H1 (cell line): ENCODE results near the gene LYPD3.

ENCODE experiments used
- ATF3 ChIP-seq: IDR thresholded peaks from 2 replicates; pipeline ENCODE4 v1.6.1; 2011; ENCODE audit warnings: low read depth, mild to moderate bottlenecking, low read length; ENCODE audit not compliant: insufficient read depth
- CEBPB ChIP-seq: IDR thresholded peaks from 2 replicates; pipeline ENCODE4 v1.6.1; 2012; ENCODE audit warnings: low read depth, low read length
- CHD2 ChIP-seq: IDR thresholded peaks from 2 replicates; pipeline ENCODE4 v1.6.1; 2012; ENCODE audit warnings: low read length, improper control_type of control experiment
- CTCF ChIP-seq, 3 experiments: IDR thresholded peaks; 1 replicate in 2 of 3; 2 replicates in 1 of 3; pipeline versions ENCODE4 v1.5.1 to v1.6.1; 2011; ENCODE audit warnings: low read length in 3 of 3, mild to moderate bottlenecking in 3 of 3, inconsistent platforms in 2 of 3, low read depth in 1 of 3, moderate library complexity in 1 of 3; ENCODE audit not compliant: insufficient read depth in 1 of 3; ENCODE audit errors: control extremely low read depth in 1 of 3
- GTF2F1 ChIP-seq: IDR thresholded peaks from 2 replicates; pipeline ENCODE4 v1.6.1; 2012; ENCODE audit warnings: low read depth, low read length, improper control_type of control experiment, borderline replicate concordance
- JUN ChIP-seq: IDR thresholded peaks from 2 replicates; pipeline ENCODE4 v1.6.1; 2011; ENCODE audit warnings: low read depth, mild to moderate bottlenecking, improper control_type of control experiment, low read length
- POLR2A ChIP-seq, 2 experiments: IDR thresholded peaks; 1 replicate in 1 of 2; 2 replicates in 1 of 2; pipeline ENCODE4 v1.6.1; 2011; ENCODE audit warnings: low read depth in 2 of 2, low read length in 2 of 2, mild to moderate bottlenecking in 2 of 2; ENCODE audit errors: control extremely low read depth in 1 of 2
- POLR2AphosphoS5 ChIP-seq: IDR thresholded peaks from 2 replicates; pipeline ENCODE4 v1.6.1; 2011; ENCODE audit warnings: low read depth, low read length
- POU5F1 ChIP-seq: IDR thresholded peaks from 2 replicates; pipeline ENCODE4 v1.6.1; 2011; ENCODE audit warnings: low read depth, mild to moderate bottlenecking, low read length, moderate library complexity
- RAD21 ChIP-seq, 2 experiments: IDR thresholded peaks in 1 of 2; conservative IDR thresholded peaks in 1 of 2; 2 replicates each; pipeline ENCODE4 v1.6.1; 2011; ENCODE audit warnings: low read depth in 2 of 2, low read length in 2 of 2, improper control_type of control experiment in 1 of 2, inconsistent platforms in 1 of 2, mild to moderate bottlenecking in 1 of 2, moderate library complexity in 1 of 2
- SIN3A ChIP-seq, 2 experiments: IDR thresholded peaks in 1 of 2; conservative IDR thresholded peaks in 1 of 2; 2 replicates each; pipeline ENCODE4 v1.6.1; 2011 to 2012; ENCODE audit warnings: low read length in 2 of 2, improper control_type of control experiment in 1 of 2, low read depth in 1 of 2, mild to moderate bottlenecking in 1 of 2
- TAF1 ChIP-seq: IDR thresholded peaks from 2 replicates; pipeline ENCODE4 v1.6.1; 2011; ENCODE audit warnings: mild to moderate bottlenecking, low read depth, low read length
- TBP ChIP-seq: IDR thresholded peaks from 2 replicates; pipeline ENCODE4 v1.6.1; 2011; ENCODE audit warnings: low read depth, low read length, improper control_type of control experiment
- ZNF274 ChIP-seq: IDR thresholded peaks from 2 replicates; pipeline ENCODE4 v1.7.0; 2012; ENCODE audit warnings: low read length, borderline replicate concordance; ENCODE audit errors: extremely low read depth

GRCh38 chr19:43468354-43469159 lies 3.1 kb upstream of the LYPD3 start:
- TF ChIP-seq CTCF (IDR thresholded peaks at IDR 0.05; ENCODE audit: control extremely low read depth in 1 of 3, insufficient read depth in 1 of 3, low read depth in 1 of 3, low read length in 3 of 3), result no peak
- no peak for TF ChIP-seq SIN3A (conservative IDR thresholded peaks at IDR 0.05 in 1 of 2, IDR thresholded peaks at IDR 0.05 in 1 of 2; ENCODE audit: low read depth in 1 of 2, low read length in 2 of 2)
- no peak for TF ChIP-seq POLR2AphosphoS5
- TF ChIP-seq ATF3, result no peak
- no peak for TF ChIP-seq ZNF274
- no peak for TF ChIP-seq RAD21 (IDR thresholded peaks at IDR 0.05 in 1 of 2, conservative IDR thresholded peaks at IDR 0.05 in 1 of 2; ENCODE audit: low read depth in 2 of 2, low read length in 2 of 2)
- TF ChIP-seq POU5F1, result no peak
- no peak for TF ChIP-seq TBP
- TF ChIP-seq CEBPB, result no peak
- no peak for TF ChIP-seq POLR2A (IDR thresholded peaks at IDR 0.05; ENCODE audit: control extremely low read depth in 1 of 2, low read depth in 2 of 2, low read length in 2 of 2)
- TF ChIP-seq GTF2F1, result no peak
- no peak for TF ChIP-seq JUN
- TF ChIP-seq TAF1, result no peak
- no peak for TF ChIP-seq CHD2
